HL-60 (cell line): Measurements from ENCODE around the gene ECEL1.

Source experiments
- DNase-seq, 2 experiments: peaks; one replicate each; pipeline ENCODE4 v3.0.0-alpha.2; 2010 to 2020; ENCODE audit warnings: low read depth in 1 of 2, low spot score in 1 of 2
- H3K27ac ChIP-seq: fragments of 250-450 bp; sonication (Bioruptor Pico); replicated peaks from 2 replicates; pipeline ENCODE4 v1.5.1; 2020; ENCODE audit warnings: mild to moderate bottlenecking, moderate library complexity
- H3K27me3 ChIP-seq: fragments of 250-450 bp; sonication (Bioruptor Pico); 2 replicates; pipeline ENCODE4 v1.5.1; 2021; ENCODE audit warnings: mild to moderate bottlenecking, moderate library complexity; ENCODE audit not compliant: insufficient read depth, poor library complexity, severe bottlenecking
- H3K4me3 ChIP-seq: replicated peaks from 2 replicates; pipeline ENCODE4 v1.5.1; 2011; ENCODE audit warnings: mild to moderate bottlenecking, control low read depth, low read length; ENCODE audit not compliant: insufficient read depth
- GABPA ChIP-seq: IDR thresholded peaks from 2 replicates; pipeline ENCODE4 v1.6.1; 2012; ENCODE audit warnings: low read depth
- POLR2AphosphoS5 ChIP-seq: IDR thresholded peaks from 2 replicates; pipeline ENCODE4 v1.6.1; 2012; ENCODE audit warnings: low read depth
- REST ChIP-seq: IDR thresholded peaks from 2 replicates; pipeline ENCODE4 v1.6.1; 2012; ENCODE audit warnings: low read depth; ENCODE audit not compliant: insufficient replicate concordance
- SPI1 ChIP-seq: IDR thresholded peaks from 2 replicates; pipeline ENCODE4 v1.6.1; 2012; ENCODE audit warnings: low read depth, mild to moderate bottlenecking, borderline replicate concordance
- TF ChIP-seq, protein P1 (sequence below): IDR thresholded peaks from one replicate; pipeline ENCODE4 v1.5.1; 2011; ENCODE audit warnings: low read length, control low read depth, inconsistent platforms; ENCODE audit not compliant: insufficient read depth

ECEL1 gene

GRCh38 chr2:232502911-232503808 is 15.5 kb upstream of the ECEL1 start:
- DNase-seq = no peak
- Histone ChIP-seq H3K27ac (no peak overlapping the region), H3K27me3 (peaks cover 43% of the 10 kb centered on the region), H3K4me3 (no peak overlapping the region)
- TF ChIP-seq, protein P1, sequence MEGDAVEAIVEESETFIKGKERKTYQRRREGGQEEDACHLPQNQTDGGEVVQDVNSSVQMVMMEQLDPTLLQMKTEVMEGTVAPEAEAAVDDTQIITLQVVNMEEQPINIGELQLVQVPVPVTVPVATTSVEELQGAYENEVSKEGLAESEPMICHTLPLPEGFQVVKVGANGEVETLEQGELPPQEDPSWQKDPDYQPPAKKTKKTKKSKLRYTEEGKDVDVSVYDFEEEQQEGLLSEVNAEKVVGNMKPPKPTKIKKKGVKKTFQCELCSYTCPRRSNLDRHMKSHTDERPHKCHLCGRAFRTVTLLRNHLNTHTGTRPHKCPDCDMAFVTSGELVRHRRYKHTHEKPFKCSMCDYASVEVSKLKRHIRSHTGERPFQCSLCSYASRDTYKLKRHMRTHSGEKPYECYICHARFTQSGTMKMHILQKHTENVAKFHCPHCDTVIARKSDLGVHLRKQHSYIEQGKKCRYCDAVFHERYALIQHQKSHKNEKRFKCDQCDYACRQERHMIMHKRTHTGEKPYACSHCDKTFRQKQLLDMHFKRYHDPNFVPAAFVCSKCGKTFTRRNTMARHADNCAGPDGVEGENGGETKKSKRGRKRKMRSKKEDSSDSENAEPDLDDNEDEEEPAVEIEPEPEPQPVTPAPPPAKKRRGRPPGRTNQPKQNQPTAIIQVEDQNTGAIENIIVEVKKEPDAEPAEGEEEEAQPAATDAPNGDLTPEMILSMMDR = no peak
- TF ChIP-seq GABPA (no peak), REST (no peak), POLR2AphosphoS5 (no peak)

- Histone ChIP-seq H3K4me3 (no peak overlapping the region), H3K27ac (no peak overlapping the region), H3K27me3 (peaks cover 43% of the 10 kb centered on the region)
- no peak for DNase-seq
- no peak for TF ChIP-seq SPI1
- TF ChIP-seq GABPA = no peak
- TF ChIP-seq, protein P1 = no peak
- TF ChIP-seq POLR2AphosphoS5 = no peak
- no peak for TF ChIP-seq REST
Observed at GRCh38 chr2:232502511-232502910, 14.9 kb upstream of the ECEL1 start.

GRCh38 chr2:232501794-232502390 is 14.3 kb upstream of the ECEL1 start:
- no peak for TF ChIP-seq GABPA
- TF ChIP-seq, protein P1 = no peak
- TF ChIP-seq SPI1 = no peak
- TF ChIP-seq REST = no peak
- no peak for TF ChIP-seq POLR2AphosphoS5
- H3K4me3 ChIP-seq = no peak overlapping the region
- DNase-seq = no peak

More at GRCh38 chr2:232501794-232502390, 14.3 kb upstream of the ECEL1 start:
- Histone ChIP-seq H3K27ac (no peak overlapping the region), H3K27me3 (peaks cover 43% of the 10 kb centered on the region)
